ENCODE results near the gene CT47B1. TPM values are rescaled to one million over a fixed set of nuclear protein-coding genes. Genes with fewer than 3 reads are reported as not detected.
A peak's percentile ranks its signal among the peaks of the same experiment; 100 is the strongest.
"Not testable (repeated sequence)": the region's sequence is repeated elsewhere in the genome, so short reads cannot be mapped to it uniquely, and the experiment has no call there.

The CT47B1 gene
- not detected in 2 replicates for total RNA-seq (2022)
- Bru-seq, nascent RNA: not detected
- not detected for BruChase-seq, experiment 1, labeled RNA remaining after a 6-hour chase
- not detected for BruChase-seq, experiment 2, labeled RNA remaining after a 2-hour chase
- long read RNA-seq: 0 reads

DNA sequence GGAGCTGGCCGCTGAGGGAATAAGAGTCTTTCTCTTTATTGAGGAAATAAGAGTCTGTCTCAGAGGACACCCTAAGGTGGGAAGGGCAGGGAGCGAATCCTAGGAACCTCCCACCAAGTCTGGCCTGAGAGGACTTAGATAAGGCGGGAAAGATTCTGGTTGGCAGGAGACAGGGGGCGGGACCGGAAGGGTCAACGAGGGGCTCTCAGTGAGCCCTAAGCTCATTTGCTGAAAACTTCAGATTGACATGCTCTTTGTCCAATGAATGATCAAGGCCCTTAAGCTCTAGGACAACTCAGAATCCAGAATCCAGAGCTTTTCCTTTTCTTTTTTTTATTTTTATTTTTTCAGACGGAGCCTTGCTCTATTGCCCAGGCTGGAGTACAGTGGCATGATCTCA lies at the start of gene CT47B1:
Gene CT47B1 (minus strand): TSS at position 101 of the 400 bp plus-strand sequence. CDS start 196 bp downstream, outside the sequence.
- H3K27me3 Mint-ChIP-seq (ENCODE audit: unreplicated experiment); H3K4me1 Mint-ChIP-seq (ENCODE audit: low read depth, unreplicated experiment); DNase-seq; BruUV-seq (replicated peaks); CTCF ChIA-PET; H3K36me3 Mint-ChIP-seq (ENCODE audit: insufficient read depth, unreplicated experiment); intact Hi-C loops (cut with micrococcal nuclease; ENCODE audit: unreplicated experiment); H3K9me3 Mint-ChIP-seq (ENCODE audit: low read depth, unreplicated experiment); H3K4me3 Mint-ChIP-seq (ENCODE audit: low read depth, unreplicated experiment); H3K27ac Mint-ChIP-seq (ENCODE audit: unreplicated experiment): not testable (repeated sequence)

- no TSS peak for BruUV-seq (replicated peaks)
- intact Hi-C loops (cut with micrococcal nuclease; ENCODE audit: unreplicated experiment): no loop called here
- Mint-ChIP-seq H3K4me3 (ENCODE audit: low read depth, unreplicated experiment) (no peak overlapping the region), H3K9me3 (ENCODE audit: low read depth, unreplicated experiment) (no peaks in the 10 kb centered on the region), H3K36me3 (ENCODE audit: insufficient read depth, unreplicated experiment) (no peaks in the 10 kb centered on the region), H3K27ac (ENCODE audit: unreplicated experiment) (no peak overlapping the region), H3K27me3 (ENCODE audit: unreplicated experiment) (no peaks in the 10 kb centered on the region), H3K4me1 (ENCODE audit: low read depth, unreplicated experiment) (no peaks in the 10 kb centered on the region)
- CTCF ChIA-PET: no interaction called here
- no peak for DNase-seq
- TF ChIP-seq, protein P1, sequence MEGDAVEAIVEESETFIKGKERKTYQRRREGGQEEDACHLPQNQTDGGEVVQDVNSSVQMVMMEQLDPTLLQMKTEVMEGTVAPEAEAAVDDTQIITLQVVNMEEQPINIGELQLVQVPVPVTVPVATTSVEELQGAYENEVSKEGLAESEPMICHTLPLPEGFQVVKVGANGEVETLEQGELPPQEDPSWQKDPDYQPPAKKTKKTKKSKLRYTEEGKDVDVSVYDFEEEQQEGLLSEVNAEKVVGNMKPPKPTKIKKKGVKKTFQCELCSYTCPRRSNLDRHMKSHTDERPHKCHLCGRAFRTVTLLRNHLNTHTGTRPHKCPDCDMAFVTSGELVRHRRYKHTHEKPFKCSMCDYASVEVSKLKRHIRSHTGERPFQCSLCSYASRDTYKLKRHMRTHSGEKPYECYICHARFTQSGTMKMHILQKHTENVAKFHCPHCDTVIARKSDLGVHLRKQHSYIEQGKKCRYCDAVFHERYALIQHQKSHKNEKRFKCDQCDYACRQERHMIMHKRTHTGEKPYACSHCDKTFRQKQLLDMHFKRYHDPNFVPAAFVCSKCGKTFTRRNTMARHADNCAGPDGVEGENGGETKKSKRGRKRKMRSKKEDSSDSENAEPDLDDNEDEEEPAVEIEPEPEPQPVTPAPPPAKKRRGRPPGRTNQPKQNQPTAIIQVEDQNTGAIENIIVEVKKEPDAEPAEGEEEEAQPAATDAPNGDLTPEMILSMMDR (IDR thresholded peaks at IDR 0.05; ENCODE audit: unreplicated experiment): no peak
These were observed 748 bp downstream of the CT47B1 start for GRCh38 chrX:120874678-120875557.

DNA sequence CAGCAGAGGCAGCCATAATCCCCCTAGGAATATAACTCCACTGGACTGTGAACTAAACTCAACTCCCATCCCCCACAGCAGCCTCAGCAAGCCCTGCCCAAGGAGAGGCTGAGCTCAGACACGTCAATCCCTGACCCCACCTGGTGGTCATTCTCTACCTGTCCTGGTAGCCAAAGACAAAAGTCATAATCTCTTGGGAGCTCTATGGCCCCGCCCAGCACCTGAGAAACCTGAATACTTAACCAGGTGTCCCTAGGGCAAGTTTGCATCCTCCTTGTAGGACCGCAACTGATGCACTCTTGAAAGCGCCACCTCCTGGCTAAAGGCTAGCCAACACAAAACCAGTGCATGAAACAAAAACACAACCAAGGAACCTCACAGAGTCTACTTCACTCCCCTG lies 18.4 kb downstream of the CT47B1 start:
- no peak overlapping the region for H3K4me3 Mint-ChIP-seq (ENCODE audit: low read depth, unreplicated experiment)
- H3K27ac Mint-ChIP-seq (ENCODE audit: unreplicated experiment): no peak overlapping the region
- no peaks in the 10 kb centered on the region for H3K36me3 Mint-ChIP-seq (ENCODE audit: insufficient read depth, unreplicated experiment)
- TF ChIP-seq, protein P1 (IDR thresholded peaks at IDR 0.05; ENCODE audit: unreplicated experiment): no peak
- no TSS peak for BruUV-seq (replicated peaks)
- H3K9me3 Mint-ChIP-seq (ENCODE audit: low read depth, unreplicated experiment): peaks cover 3% of the 10 kb centered on the region
- peaks cover 8% of the 10 kb centered on the region for H3K4me1 Mint-ChIP-seq (ENCODE audit: low read depth, unreplicated experiment)
- no peaks in the 10 kb centered on the region for H3K27me3 Mint-ChIP-seq (ENCODE audit: unreplicated experiment)
- CTCF ChIA-PET: interaction anchor here (0.6 kb wide), 1 partner anchor 264 kb away, joined by 3 read pairs; no protein-coding TSS in a partner anchor
- DNase-seq: peak; percentile 11
- intact Hi-C loops (cut with micrococcal nuclease; ENCODE audit: unreplicated experiment): no loop called here

GRCh38 chrX:120840827-120841226 lies 34.8 kb downstream of the CT47B1 start:
- intact Hi-C loops (cut with micrococcal nuclease; ENCODE audit: unreplicated experiment): no loop called here
- H3K4me3 Mint-ChIP-seq (ENCODE audit: low read depth, unreplicated experiment): no peak overlapping the region
- CTCF ChIA-PET: interaction anchor here (1.3 kb wide), 1 partner anchor 51 kb away, joined by 3 read pairs; no protein-coding TSS in a partner anchor
- no peaks in the 10 kb centered on the region for H3K27me3 Mint-ChIP-seq (ENCODE audit: unreplicated experiment)
- no peak overlapping the region for H3K27ac Mint-ChIP-seq (ENCODE audit: unreplicated experiment)
- no peaks in the 10 kb centered on the region for H3K36me3 Mint-ChIP-seq (ENCODE audit: insufficient read depth, unreplicated experiment)
- no peak for DNase-seq
- TF ChIP-seq, protein P1 (IDR thresholded peaks at IDR 0.05; ENCODE audit: unreplicated experiment): no peak
- no TSS peak for BruUV-seq (replicated peaks)
- no peaks in the 10 kb centered on the region for H3K9me3 Mint-ChIP-seq (ENCODE audit: low read depth, unreplicated experiment)
- no peaks in the 10 kb centered on the region for H3K4me1 Mint-ChIP-seq (ENCODE audit: low read depth, unreplicated experiment)

DNA sequence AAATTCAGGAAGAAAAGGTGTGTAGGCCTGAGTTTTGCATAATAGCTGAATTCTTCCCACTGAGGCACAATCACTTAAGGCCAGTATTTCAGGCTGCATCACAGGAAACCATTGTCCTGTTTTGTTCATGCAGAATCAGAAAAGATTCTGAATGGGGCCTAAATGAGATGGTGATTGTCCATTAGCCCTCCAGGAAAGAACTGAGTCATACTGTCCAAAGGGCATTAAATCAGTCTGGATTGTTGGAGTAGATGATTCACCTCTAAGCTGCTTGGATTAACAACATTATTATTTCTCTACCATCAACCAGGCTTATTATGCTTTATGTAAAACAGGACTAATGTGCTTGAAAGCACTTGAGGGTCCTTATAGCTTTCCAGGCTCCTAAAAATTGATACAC lies 36.2 kb downstream of the CT47B1 start:
- Mint-ChIP-seq H3K9me3 (ENCODE audit: low read depth, unreplicated experiment) (no peaks in the 10 kb centered on the region), H3K4me3 (ENCODE audit: low read depth, unreplicated experiment) (no peak overlapping the region), H3K27ac (ENCODE audit: unreplicated experiment) (no peak overlapping the region), H3K36me3 (ENCODE audit: insufficient read depth, unreplicated experiment) (no peaks in the 10 kb centered on the region), H3K27me3 (ENCODE audit: unreplicated experiment) (no peaks in the 10 kb centered on the region), H3K4me1 (ENCODE audit: low read depth, unreplicated experiment) (no peaks in the 10 kb centered on the region)
- intact Hi-C loops (cut with micrococcal nuclease; ENCODE audit: unreplicated experiment): no loop called here
- CTCF ChIA-PET: no interaction called here
- no peak for DNase-seq
- TF ChIP-seq, protein P1 (IDR thresholded peaks at IDR 0.05; ENCODE audit: unreplicated experiment): no peak
- no TSS peak for BruUV-seq (replicated peaks)

GRCh38 chrX:120827213-120827612 lies 48.5 kb downstream of the CT47B1 start:
- peaks cover 15% of the 10 kb centered on the region for H3K27me3 Mint-ChIP-seq (ENCODE audit: unreplicated experiment)
- H3K4me3 Mint-ChIP-seq (ENCODE audit: low read depth, unreplicated experiment); H3K9me3 Mint-ChIP-seq (ENCODE audit: low read depth, unreplicated experiment); BruUV-seq (replicated peaks); CTCF ChIA-PET; H3K27ac Mint-ChIP-seq (ENCODE audit: unreplicated experiment); DNase-seq; intact Hi-C loops (cut with micrococcal nuclease; ENCODE audit: unreplicated experiment); H3K36me3 Mint-ChIP-seq (ENCODE audit: insufficient read depth, unreplicated experiment): not testable (repeated sequence)
- peaks cover 21% of the 10 kb centered on the region for H3K4me1 Mint-ChIP-seq (ENCODE audit: low read depth, unreplicated experiment)
